ENCODE measurements around the gene BNC1. TPM values are rescaled to one million over a fixed set of nuclear protein-coding genes. Genes with fewer than 3 reads are reported as not detected.

BNC1 gene
- total RNA-seq, 1 donor from 2014 or later, result 21.3 TPM

DNA sequence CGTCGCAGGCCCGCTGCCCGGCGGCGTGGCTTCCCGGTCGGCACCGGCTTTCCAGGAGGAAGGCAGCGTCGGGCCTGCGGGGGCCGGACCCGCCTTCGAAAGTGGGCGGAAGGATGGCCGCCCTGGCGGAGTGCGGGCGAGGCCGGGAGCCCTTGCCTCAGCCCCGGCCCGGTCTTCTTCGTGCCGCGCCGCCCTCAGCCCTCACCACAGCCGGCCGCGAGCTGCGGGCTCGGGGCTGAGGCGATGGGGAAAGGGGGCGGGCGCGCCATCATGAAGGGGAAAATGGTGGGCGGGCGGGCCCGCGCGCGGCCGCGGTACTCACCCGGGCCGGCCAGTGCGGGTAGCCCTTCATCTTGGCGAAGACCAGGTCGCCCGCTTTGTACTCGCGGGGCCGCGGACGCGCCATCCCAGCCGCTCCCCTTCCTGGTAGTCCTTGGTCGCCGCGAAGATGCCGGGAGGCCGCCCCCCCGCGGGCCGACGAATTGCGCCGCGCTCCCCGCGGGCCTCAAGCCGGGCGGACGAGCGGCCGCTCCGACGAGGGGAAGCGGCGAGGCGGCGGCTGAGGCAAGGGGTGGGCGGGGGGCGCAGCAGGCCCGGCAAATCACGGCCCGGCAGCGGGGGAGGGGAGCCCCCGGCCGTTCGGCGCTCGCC, 77.3 kb downstream of the BNC1 start:
- no peaks in the 10 kb centered on the region for H3K27me3 ChIP-seq (ENCODE audit: control insufficient read depth, insufficient read depth, low read length)
- TF ChIP-seq, protein P1, sequence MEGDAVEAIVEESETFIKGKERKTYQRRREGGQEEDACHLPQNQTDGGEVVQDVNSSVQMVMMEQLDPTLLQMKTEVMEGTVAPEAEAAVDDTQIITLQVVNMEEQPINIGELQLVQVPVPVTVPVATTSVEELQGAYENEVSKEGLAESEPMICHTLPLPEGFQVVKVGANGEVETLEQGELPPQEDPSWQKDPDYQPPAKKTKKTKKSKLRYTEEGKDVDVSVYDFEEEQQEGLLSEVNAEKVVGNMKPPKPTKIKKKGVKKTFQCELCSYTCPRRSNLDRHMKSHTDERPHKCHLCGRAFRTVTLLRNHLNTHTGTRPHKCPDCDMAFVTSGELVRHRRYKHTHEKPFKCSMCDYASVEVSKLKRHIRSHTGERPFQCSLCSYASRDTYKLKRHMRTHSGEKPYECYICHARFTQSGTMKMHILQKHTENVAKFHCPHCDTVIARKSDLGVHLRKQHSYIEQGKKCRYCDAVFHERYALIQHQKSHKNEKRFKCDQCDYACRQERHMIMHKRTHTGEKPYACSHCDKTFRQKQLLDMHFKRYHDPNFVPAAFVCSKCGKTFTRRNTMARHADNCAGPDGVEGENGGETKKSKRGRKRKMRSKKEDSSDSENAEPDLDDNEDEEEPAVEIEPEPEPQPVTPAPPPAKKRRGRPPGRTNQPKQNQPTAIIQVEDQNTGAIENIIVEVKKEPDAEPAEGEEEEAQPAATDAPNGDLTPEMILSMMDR (IDR thresholded peaks at IDR 0.05; ENCODE audit: insufficient read depth, low read length, poor library complexity, severe bottlenecking), result no peak
- H3K36me3 ChIP-seq (ENCODE audit: control insufficient read depth, insufficient read depth, low read length), result no peaks in the 10 kb centered on the region
- DNase-seq (ENCODE audit: low read depth), result no peak
- peak overlapping the region; percentile 94 for H3K4me3 ChIP-seq (ENCODE audit: low read depth, low read length)

DNA sequence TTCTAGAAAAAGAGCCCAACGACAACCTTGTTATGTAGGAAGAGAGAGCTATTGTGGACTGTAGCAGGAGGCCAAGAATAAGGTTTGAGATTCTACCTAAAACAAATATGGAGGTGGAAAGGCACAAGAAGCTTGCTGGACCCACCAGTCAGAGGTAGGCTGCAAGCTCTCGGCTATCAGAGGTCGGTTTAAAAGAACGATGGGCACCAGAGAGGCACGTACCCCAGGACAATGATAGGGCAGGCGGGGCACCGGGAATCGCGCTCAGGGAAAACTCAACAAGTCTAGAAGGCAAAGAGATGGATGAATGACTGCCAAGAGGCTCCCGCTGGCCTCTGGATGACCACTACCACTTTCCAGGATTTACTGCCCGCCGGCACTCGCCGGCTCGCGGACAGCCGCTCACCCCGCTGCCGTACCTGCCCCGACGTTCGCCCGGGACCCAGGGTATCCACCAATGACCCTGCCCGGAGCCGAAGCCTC, 77.9 kb downstream of the BNC1 start:
- TF ChIP-seq, protein P1 (IDR thresholded peaks at IDR 0.05; ENCODE audit: insufficient read depth, low read length, poor library complexity, severe bottlenecking), result no peak
- Histone ChIP-seq H3K36me3 (ENCODE audit: control insufficient read depth, insufficient read depth, low read length) (no peaks in the 10 kb centered on the region), H3K4me3 (ENCODE audit: low read depth, low read length) (peak overlapping the region; percentile 94), H3K27me3 (ENCODE audit: control insufficient read depth, insufficient read depth, low read length) (no peaks in the 10 kb centered on the region)
- DNase-seq (ENCODE audit: low read depth), result no peak

Other genes with a start within 250 kb of the BNC1 start
- gene BTBD1, start 217.4 kb downstream of the BNC1 start, total RNA-seq, result 85.4 and 90.0 TPM in 2 replicates
- gene TM6SF1, start 177.0 kb downstream of the BNC1 start, total RNA-seq, result 17.4 and 21.4 TPM in 2 replicates
- 54.4 and 77.3 TPM in 2 replicates for gene HDGFL3, start 76.8 kb downstream of the BNC1 start, total RNA-seq
- gene SH3GL3, start 162.7 kb upstream of the BNC1 start, total RNA-seq, result 0.75 and 1.0 TPM in 2 replicates